B cell (primary cell): ENCODE results near the gene RBP2. TPM values are rescaled to one million over a fixed set of nuclear protein-coding genes. Genes with fewer than 3 reads are reported as not detected.

Experiments used
- ATAC-seq: fragments of 200-7000 bp; cut with Tn5 transposase; one replicate; pipeline ENCODE4 v1.10.0; 2021; ENCODE audit warnings: low read depth, mild to moderate bottlenecking, moderate number of reproducible peaks, moderate library complexity
- CTCF ChIA-PET: fragments of 350-600 bp; sonication (Branson Sonifier 250); formaldehyde crosslinking; loops from one replicate; lab custom pipeline; 2021; ENCODE audit warnings: antibody characterized with exemption, inconsistent platforms; lab: Charles Lee
- POLR2A ChIA-PET: fragments of 350-600 bp; sonication (Branson Sonifier 250); formaldehyde crosslinking; loops from one replicate; lab custom pipeline; 2021; ENCODE audit warnings: antibody characterized with exemption; lab: Charles Lee
- DNase-seq: peaks from one replicate; pipeline ENCODE4 v3.0.0; 2013
- H2AFZ ChIP-seq: 2 replicates; pipeline ENCODE4 v1.6.1; 2012; ENCODE audit warnings: mild to moderate bottlenecking, low read depth, low read length; ENCODE audit not compliant: insufficient read depth, poor library complexity, severe bottlenecking
- H3K27ac ChIP-seq, 2 donors: 1 replicate in 1 of 2; 2 replicates in 1 of 2; pipeline ENCODE4 v1.5.1; 2012 to 2013; ENCODE audit warnings: low read length in 2 of 2, mild to moderate bottlenecking in 2 of 2, moderate library complexity in 1 of 2
- H3K27me3 ChIP-seq, 4 experiments: fragments of 200-600 bp in 1 of 4; sonication (generic) in 1 of 4; replicated peaks in 1 of 4; 1 replicate in 2 of 4; 2 replicates in 2 of 4; pipeline versions ENCODE4 v1.6.1 to v1.7.0; 2013 to 2016; ENCODE audit warnings: low read length in 3 of 4, mild to moderate bottlenecking in 2 of 4, mixed read lengths in 1 of 4, moderate library complexity in 1 of 4; ENCODE audit not compliant: insufficient read depth in 4 of 4, control insufficient read depth in 3 of 4; ENCODE audit errors: control extremely low read depth in 1 of 4
- H3K36me3 ChIP-seq, 2 experiments: replicated peaks in 1 of 2; 1 replicate in 1 of 2; 2 replicates in 1 of 2; pipeline versions ENCODE4 v1.6.1 to v1.7.1; 2013; ENCODE audit warnings: low read length in 1 of 2; ENCODE audit not compliant: insufficient read depth in 2 of 2, control insufficient read depth in 1 of 2; ENCODE audit errors: control extremely low read depth in 1 of 2, extremely low read depth in 1 of 2
- H3K4me1 ChIP-seq, 2 donors: fragments of 200-600 bp in 1 of 2; sonication (generic) in 1 of 2; 1 replicate in 1 of 2; 2 replicates in 1 of 2; pipeline versions ENCODE4 v1.5.1 to v1.6.1; 2013 to 2017; ENCODE audit warnings: low read length in 2 of 2; ENCODE audit not compliant: control insufficient read depth in 2 of 2, insufficient read depth in 2 of 2
- H3K4me2 ChIP-seq: replicated peaks from 2 replicates; pipeline ENCODE3; 2012; ENCODE audit warnings: mild to moderate bottlenecking, low read depth, low read length; ENCODE audit not compliant: poor library complexity, severe bottlenecking
- H3K4me3 ChIP-seq, 5 experiments: fragments of 200-600 bp in 1 of 5; sonication (generic) in 1 of 5; 1 replicate in 3 of 5; 2 replicates in 2 of 5; pipeline versions ENCODE4 v1.5.1 to v1.7.0; 2011 to 2016; ENCODE audit warnings: low read length in 4 of 5, mild to moderate bottlenecking in 4 of 5, low read depth in 2 of 5, control low read depth in 1 of 5, moderate library complexity in 1 of 5; ENCODE audit not compliant: insufficient read depth in 1 of 5; ENCODE audit errors: control extremely low read depth in 1 of 5, extremely low read depth in 1 of 5
- H3K79me2 ChIP-seq: fragments of 200-600 bp; sonication (generic); one replicate; pipeline ENCODE4 v1.6.0; 2016; ENCODE audit warnings: low read length; ENCODE audit not compliant: control insufficient read depth, insufficient read depth
- H3K9ac ChIP-seq: fragments of 200-600 bp; sonication (generic); 2 replicates; pipeline ENCODE4 v1.6.1; 2017; ENCODE audit warnings: mild to moderate bottlenecking, low read length, moderate library complexity
- H3K9me3 ChIP-seq, 3 donors: one replicate each; pipeline versions ENCODE4 v1.6.1 to v1.7.1; 2013; ENCODE audit warnings: low read length in 2 of 3; ENCODE audit not compliant: control insufficient read depth in 2 of 3, insufficient read depth in 1 of 3; ENCODE audit errors: control extremely low read depth in 1 of 3
- H4K20me1 ChIP-seq: 2 replicates; pipeline ENCODE4 v1.6.0; 2012; ENCODE audit warnings: mild to moderate bottlenecking, low read length; ENCODE audit not compliant: insufficient read depth, control insufficient read depth, poor library complexity, severe bottlenecking
- H3K27ac Mint-ChIP-seq: one replicate; pipeline ENCODE4 v1.8.0; 2021; ENCODE audit warnings: mixed read lengths
- H3K27me3 Mint-ChIP-seq: one replicate; pipeline ENCODE4 v1.8.0; 2021; ENCODE audit warnings: mixed read lengths
- H3K4me1 Mint-ChIP-seq: one replicate; pipeline ENCODE4 v1.8.0; 2021; ENCODE audit warnings: mixed read lengths
- H3K4me3 Mint-ChIP-seq: one replicate; pipeline ENCODE4 v1.8.0; 2021; ENCODE audit warnings: mixed read lengths
- H3K9me3 Mint-ChIP-seq: one replicate; pipeline ENCODE4 v1.8.0; 2022; ENCODE audit warnings: mixed read lengths; ENCODE audit not compliant: insufficient read depth
- EZH2 ChIP-seq: IDR thresholded peaks from 2 replicates; pipeline ENCODE4 v1.6.1; 2012; ENCODE audit warnings: borderline replicate concordance, low read depth, mild to moderate bottlenecking, moderate library complexity, low read length; ENCODE audit not compliant: insufficient read depth, poor library complexity, severe bottlenecking
- WGBS: methylation state at CpG from one replicate; pipeline ENCODE4 v1.1.5; 2013; ENCODE audit warnings: missing lambda C conversion rate; ENCODE audit not compliant: insufficient coverage; 5-methylcytosine and 5-hydroxymethylcytosine counted together
- intact Hi-C: fragments of 100-400 bp; cut with micrococcal nuclease; formaldehyde crosslinking; loops from one replicate; pipeline ENCODE4 v1.10.0; 2022
- polyA plus RNA-seq: library from polyadenylated mRNA; depleted of rRNA; stranded (reverse); fragments of >200 nt; gene quantifications from 2 replicates; pipeline ENCODE4 v1.2.3, GENCODE V29; 2012
- total RNA-seq, 2 donors: library from RNA; stranded (reverse); fragments of 120-200 nt in 1 of 2; gene quantifications; 1 replicate in 1 of 2; 2 replicates in 1 of 2; pipeline versions ENCODE4 v1.2.3 to v1.2.4, GENCODE V29; 2013 to 2022
- TF ChIP-seq, protein P1 (sequence below): fragments of 200-600 bp; IDR thresholded peaks from one replicate; pipeline ENCODE4 v1.8.0; 2022; ENCODE audit warnings: antibody characterized with exemption, mild to moderate bottlenecking

The RBP2 gene
- total and polyA plus RNA-seq, 2 donors (not counting 1 experiment from before 2014, with no cell fraction given), result not detected

- ChIA-PET CTCF (no interaction called here), POLR2A (no interaction called here)
- Histone ChIP-seq H3K9me3 (no peaks in the 10 kb centered on the region), H3K27me3 (peaks cover 0 to 3% (median 0%) of the 10 kb centered on the region in 4 experiments), H3K4me3 (no peak overlapping the region), H4K20me1 (no peaks in the 10 kb centered on the region), H2AFZ (no peak overlapping the region), H3K4me1 (no peaks in the 10 kb centered on the region), H3K4me2 (no peak overlapping the region), H3K36me3 (no peaks in the 10 kb centered on the region), H3K9ac (no peak overlapping the region), H3K79me2 (no peaks in the 10 kb centered on the region), H3K27ac (no peak overlapping the region)
- WGBS, result no CpG with 5 or more reads among the region's 5 CpGs
- no peak overlapping the region for H3K27ac Mint-ChIP-seq
- no peaks in the 10 kb centered on the region for H3K4me1 Mint-ChIP-seq
- no peak overlapping the region for H3K4me3 Mint-ChIP-seq
- TF ChIP-seq, protein P1, sequence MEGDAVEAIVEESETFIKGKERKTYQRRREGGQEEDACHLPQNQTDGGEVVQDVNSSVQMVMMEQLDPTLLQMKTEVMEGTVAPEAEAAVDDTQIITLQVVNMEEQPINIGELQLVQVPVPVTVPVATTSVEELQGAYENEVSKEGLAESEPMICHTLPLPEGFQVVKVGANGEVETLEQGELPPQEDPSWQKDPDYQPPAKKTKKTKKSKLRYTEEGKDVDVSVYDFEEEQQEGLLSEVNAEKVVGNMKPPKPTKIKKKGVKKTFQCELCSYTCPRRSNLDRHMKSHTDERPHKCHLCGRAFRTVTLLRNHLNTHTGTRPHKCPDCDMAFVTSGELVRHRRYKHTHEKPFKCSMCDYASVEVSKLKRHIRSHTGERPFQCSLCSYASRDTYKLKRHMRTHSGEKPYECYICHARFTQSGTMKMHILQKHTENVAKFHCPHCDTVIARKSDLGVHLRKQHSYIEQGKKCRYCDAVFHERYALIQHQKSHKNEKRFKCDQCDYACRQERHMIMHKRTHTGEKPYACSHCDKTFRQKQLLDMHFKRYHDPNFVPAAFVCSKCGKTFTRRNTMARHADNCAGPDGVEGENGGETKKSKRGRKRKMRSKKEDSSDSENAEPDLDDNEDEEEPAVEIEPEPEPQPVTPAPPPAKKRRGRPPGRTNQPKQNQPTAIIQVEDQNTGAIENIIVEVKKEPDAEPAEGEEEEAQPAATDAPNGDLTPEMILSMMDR, result no peak
- no peak for TF ChIP-seq EZH2
- ATAC-seq (no peak), DNase-seq (no peak)
- intact Hi-C loops, result no loop called here
- H3K9me3 Mint-ChIP-seq, result no peaks in the 10 kb centered on the region
- H3K27me3 Mint-ChIP-seq, result peaks cover 2% of the 10 kb centered on the region
These were observed 41.2 kb upstream of the RBP2 start for GRCh38 chr3:139517321-139518065.

DNA sequence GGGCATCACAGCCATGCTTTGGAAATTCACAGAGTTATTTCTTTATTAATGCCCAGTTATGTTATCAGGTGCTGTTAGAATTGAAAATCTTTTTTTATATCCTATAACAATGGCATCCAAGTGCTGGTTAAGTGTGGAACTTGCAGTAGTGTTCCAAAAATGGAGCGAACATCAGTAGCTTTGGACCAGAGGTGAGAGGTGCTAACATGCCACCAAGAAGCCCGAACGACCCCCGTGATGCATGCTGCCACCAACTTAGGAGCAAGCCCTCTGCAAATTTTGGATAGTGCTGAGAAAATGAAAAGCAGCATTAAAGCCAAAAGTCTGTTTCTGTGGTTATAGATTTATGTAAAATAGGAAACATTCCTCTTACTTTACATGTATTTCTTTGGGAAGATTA is 38.4 kb upstream of the RBP2 start:
- Mint-ChIP-seq H3K4me3 (no peak overlapping the region), H3K27me3 (no peaks in the 10 kb centered on the region), H3K27ac (no peak overlapping the region), H3K9me3 (no peaks in the 10 kb centered on the region), H3K4me1 (no peaks in the 10 kb centered on the region)
- Histone ChIP-seq H3K4me3 (no peak overlapping the region), H3K27me3 (no peaks in the 10 kb centered on the region), H3K9ac (no peak overlapping the region), H3K4me1 (no peaks in the 10 kb centered on the region), H3K36me3 (no peaks in the 10 kb centered on the region), H4K20me1 (no peaks in the 10 kb centered on the region), H2AFZ (no peak overlapping the region), H3K27ac (no peak overlapping the region), H3K9me3 (no peaks in the 10 kb centered on the region), H3K79me2 (no peaks in the 10 kb centered on the region), H3K4me2 (no peak overlapping the region)
- DNase-seq, result no peak
- POLR2A ChIA-PET, result no interaction called here
- intact Hi-C loops, result no loop called here
- no peak for TF ChIP-seq EZH2
- ATAC-seq, result no peak
- 89% methylated on average over 3 of the region's 4 CpGs for WGBS
- CTCF ChIA-PET, result no interaction called here
